Karpas-422 (cell line): ENCODE data around the gene NRG3. TPM values are rescaled to one million over a fixed set of nuclear protein-coding genes. Genes with fewer than 3 reads are reported as not detected.
"Not testable (repeated sequence)": the region's sequence is repeated elsewhere in the genome, so short reads cannot be mapped to it uniquely, and the experiment has no call there.

Source experiments
- DNase-seq: peaks from one replicate; pipeline ENCODE4 v3.0.0-alpha.2; 2015
- H2AFZ ChIP-seq: fragments of 200-600 bp; sonication (generic); 2 replicates; pipeline ENCODE4 v1.6.1; 2014; ENCODE audit warnings: antibody characterized with exemption, low read length, mixed read lengths
- H3K27ac ChIP-seq: fragments of 200-600 bp; sonication (generic); 2 replicates; pipeline ENCODE4 v1.5.1; 2014; ENCODE audit warnings: mild to moderate bottlenecking, low read length, moderate library complexity
- H3K27me3 ChIP-seq: fragments of 200-600 bp; sonication (generic); 2 replicates; pipeline ENCODE4 v1.6.1; 2014; ENCODE audit warnings: low read length, mixed read lengths
- H3K36me3 ChIP-seq: fragments of 200-600 bp; sonication (generic); 2 replicates; pipeline ENCODE4 v1.6.1; 2014; ENCODE audit warnings: low read length, mixed read lengths; ENCODE audit not compliant: insufficient read depth
- H3K4me1 ChIP-seq: fragments of 200-600 bp; sonication (generic); 2 replicates; pipeline ENCODE4 v1.6.1; 2014; ENCODE audit warnings: mild to moderate bottlenecking, low read length, mixed read lengths
- H3K4me2 ChIP-seq: fragments of 200-600 bp; sonication (generic); 2 replicates; pipeline ENCODE4 v1.6.1; 2014; ENCODE audit warnings: low read length, low read depth, mild to moderate bottlenecking; ENCODE audit not compliant: poor library complexity, severe bottlenecking
- H3K4me3 ChIP-seq: fragments of 200-600 bp; sonication (generic); 2 replicates; pipeline ENCODE4 v1.5.1; 2014; ENCODE audit warnings: mild to moderate bottlenecking, antibody characterized with exemption, low read length, mixed read lengths
- H3K79me2 ChIP-seq: fragments of 200-600 bp; sonication (generic); 2 replicates; pipeline ENCODE4 v1.6.1; 2014; ENCODE audit warnings: mild to moderate bottlenecking, low read length, mixed read lengths
- H3K9ac ChIP-seq: fragments of 200-600 bp; sonication (generic); 2 replicates; pipeline ENCODE4 v1.6.0; 2014; ENCODE audit warnings: low read length
- H3K9me2 ChIP-seq: fragments of 200-600 bp; sonication (generic), shearing (Covaris generic); replicated peaks from 2 replicates; pipeline ENCODE4 v1.6.0; 2014; ENCODE audit warnings: mild to moderate bottlenecking, low read length, moderate library complexity; ENCODE audit not compliant: insufficient read depth
- H3K9me3 ChIP-seq: fragments of 300-700, 200-600 bp; sonication (generic); 2 replicates; pipeline ENCODE4 v1.6.1; 2014; ENCODE audit warnings: low read length, mixed read lengths
- H4K20me1 ChIP-seq: fragments of 200-600 bp; sonication (generic); 2 replicates; pipeline ENCODE4 v1.6.1; 2014; ENCODE audit warnings: mild to moderate bottlenecking, antibody characterized with exemption, low read length, low read depth; ENCODE audit not compliant: insufficient read depth
- total RNA-seq: library from RNA; depleted of rRNA; stranded (reverse); fragments of >200 nt; shearing (Covaris generic); gene quantifications from 2 replicates; pipeline ENCODE4 v1.2.3, GENCODE V29; 2014; ENCODE audit warnings: low replicate concordance

Gene NRG3
- total RNA-seq, 1 experiment from 2014 or later: not detected

DNA sequence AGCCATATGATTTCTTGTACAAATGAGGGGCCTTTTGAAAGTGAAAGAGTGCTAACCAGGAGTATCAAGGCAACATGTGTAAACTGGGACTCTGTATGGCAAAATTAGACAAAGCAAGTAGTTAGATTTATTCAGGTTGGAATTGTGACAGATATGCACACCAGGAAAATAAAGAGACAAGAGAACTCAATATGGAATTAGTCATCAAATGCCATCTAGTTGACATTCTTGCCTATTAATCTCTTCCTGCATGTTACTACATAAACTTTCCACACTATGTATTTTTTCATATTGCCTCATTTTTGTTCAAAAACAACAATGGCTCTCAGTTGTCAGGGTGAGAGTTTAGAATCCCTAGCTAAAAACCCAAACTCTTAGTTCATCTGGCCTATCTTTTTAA, 799.0 kb downstream of the NRG3 start:
- no peak for DNase-seq
- no peak overlapping the region for H2AFZ ChIP-seq
- H3K4me1 ChIP-seq: no peaks in the 10 kb centered on the region

DNA sequence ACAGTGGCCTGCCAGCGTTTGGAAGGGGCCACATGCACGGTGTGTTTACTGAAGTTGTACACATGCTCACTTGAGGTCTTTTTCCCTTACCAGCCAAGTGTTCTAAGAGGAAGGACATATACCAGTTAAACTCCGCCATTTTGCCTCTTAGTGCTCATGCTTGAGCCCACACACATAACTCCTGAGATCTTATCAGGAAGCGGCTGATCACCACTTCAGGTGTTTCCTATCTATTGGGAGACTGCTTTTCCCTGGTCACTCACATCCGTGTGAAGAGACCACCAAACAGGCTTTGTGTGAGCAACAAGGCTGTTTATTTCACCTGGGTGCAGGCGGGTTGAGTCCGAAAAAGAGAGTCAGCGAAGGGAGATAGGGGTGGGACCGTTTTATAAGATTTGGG, 802.9 kb downstream of the NRG3 start:
- H3K9me3 ChIP-seq, H3K4me1 ChIP-seq, H3K9me2 ChIP-seq, H2AFZ ChIP-seq, H3K27ac ChIP-seq, H3K27me3 ChIP-seq, DNase-seq, H3K36me3 ChIP-seq, H4K20me1 ChIP-seq, H3K79me2 ChIP-seq, H3K4me2 ChIP-seq, H3K4me3 ChIP-seq, H3K9ac ChIP-seq: not testable (repeated sequence)

More for the DNA sequence above, 799.0 kb downstream of the NRG3 start:
- no peak overlapping the region for H3K27ac ChIP-seq
- H3K4me2 ChIP-seq: no peak overlapping the region
- H3K79me2 ChIP-seq: no peaks in the 10 kb centered on the region
- no peaks in the 10 kb centered on the region for H3K36me3 ChIP-seq
- H3K9me3 ChIP-seq: no peaks in the 10 kb centered on the region
- no peaks in the 10 kb centered on the region for H3K9me2 ChIP-seq
- no peak overlapping the region for H3K4me3 ChIP-seq
- H4K20me1 ChIP-seq: no peaks in the 10 kb centered on the region
- no peaks in the 10 kb centered on the region for H3K27me3 ChIP-seq
- H3K9ac ChIP-seq: no peak overlapping the region

GRCh38 chr10:82678451-82678850, 803.5 kb downstream of the NRG3 start:
- DNase-seq, H4K20me1 ChIP-seq, H3K36me3 ChIP-seq, H3K79me2 ChIP-seq, H3K4me3 ChIP-seq, H3K27me3 ChIP-seq, H3K27ac ChIP-seq, H3K9me2 ChIP-seq, H3K4me1 ChIP-seq, H3K4me2 ChIP-seq, H3K9me3 ChIP-seq, H3K9ac ChIP-seq, H2AFZ ChIP-seq: not testable (repeated sequence)

GRCh38 chr10:82680608-82681007, 805.6 kb downstream of the NRG3 start:
- H3K9me3 ChIP-seq: no peaks in the 10 kb centered on the region
- no peak overlapping the region for H3K4me2 ChIP-seq
- no peaks in the 10 kb centered on the region for H3K27me3 ChIP-seq
- H4K20me1 ChIP-seq: no peaks in the 10 kb centered on the region
- no peak overlapping the region for H2AFZ ChIP-seq
- H3K4me1 ChIP-seq: no peaks in the 10 kb centered on the region
- DNase-seq: no peak
- no peaks in the 10 kb centered on the region for H3K36me3 ChIP-seq
- H3K9ac ChIP-seq: no peak overlapping the region
- no peak overlapping the region for H3K27ac ChIP-seq
- H3K4me3 ChIP-seq: no peak overlapping the region
- H3K79me2 ChIP-seq: no peaks in the 10 kb centered on the region
- no peaks in the 10 kb centered on the region for H3K9me2 ChIP-seq

- no peak overlapping the region for H3K27ac ChIP-seq
- H3K4me3 ChIP-seq: no peak overlapping the region
- H3K36me3 ChIP-seq: no peaks in the 10 kb centered on the region
- no peaks in the 10 kb centered on the region for H3K27me3 ChIP-seq
- H3K9me3 ChIP-seq: no peaks in the 10 kb centered on the region
- DNase-seq: no peak
- no peaks in the 10 kb centered on the region for H3K9me2 ChIP-seq
- H2AFZ ChIP-seq: no peak overlapping the region
- no peak overlapping the region for H3K9ac ChIP-seq
- H4K20me1 ChIP-seq: no peaks in the 10 kb centered on the region
- H3K4me2 ChIP-seq: no peak overlapping the region
- H3K4me1 ChIP-seq: no peaks in the 10 kb centered on the region
- no peaks in the 10 kb centered on the region for H3K79me2 ChIP-seq
These were observed 809.0 kb downstream of the NRG3 start for GRCh38 chr10:82683945-82684344.

GRCh38 chr10:82685087-82685486, 810.1 kb downstream of the NRG3 start:
- no peak for DNase-seq
- no peaks in the 10 kb centered on the region for H3K79me2 ChIP-seq
- H3K4me2 ChIP-seq: no peak overlapping the region
- no peaks in the 10 kb centered on the region for H3K27me3 ChIP-seq
- H3K9me2 ChIP-seq: no peaks in the 10 kb centered on the region
- H3K9ac ChIP-seq: no peak overlapping the region
- no peak overlapping the region for H3K27ac ChIP-seq
- no peaks in the 10 kb centered on the region for H4K20me1 ChIP-seq
- H3K9me3 ChIP-seq: no peaks in the 10 kb centered on the region
- no peaks in the 10 kb centered on the region for H3K36me3 ChIP-seq
- H3K4me1 ChIP-seq: no peaks in the 10 kb centered on the region
- no peak overlapping the region for H2AFZ ChIP-seq
- no peak overlapping the region for H3K4me3 ChIP-seq

DNA sequence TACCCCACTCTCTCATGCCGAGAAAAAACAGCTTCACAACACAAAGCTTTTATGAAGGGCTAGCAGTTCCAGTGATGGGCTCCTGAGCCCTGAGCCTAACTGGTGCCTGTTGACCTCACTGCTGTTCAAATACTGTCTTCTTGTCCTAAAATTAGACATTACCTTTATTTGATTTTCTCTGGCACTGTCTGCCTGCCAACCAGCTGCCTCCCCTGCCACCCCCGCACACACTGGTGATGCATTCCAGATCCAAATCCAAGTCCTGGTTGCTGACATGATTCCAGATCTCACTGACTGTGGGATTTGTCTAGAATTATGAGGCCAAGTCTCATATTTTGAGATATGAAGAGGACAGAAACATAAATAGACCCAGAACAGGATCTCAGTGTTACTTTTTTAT, 816.2 kb downstream of the NRG3 start:
- no peaks in the 10 kb centered on the region for H3K36me3 ChIP-seq
- no peak for DNase-seq
- no peak overlapping the region for H3K9ac ChIP-seq
- H3K4me1 ChIP-seq: no peaks in the 10 kb centered on the region
- no peaks in the 10 kb centered on the region for H3K9me2 ChIP-seq
- H3K79me2 ChIP-seq: no peaks in the 10 kb centered on the region
- no peak overlapping the region for H3K4me3 ChIP-seq
- no peaks in the 10 kb centered on the region for H3K9me3 ChIP-seq
- H3K27me3 ChIP-seq: no peaks in the 10 kb centered on the region
- H2AFZ ChIP-seq: no peak overlapping the region
- no peak overlapping the region for H3K27ac ChIP-seq
- no peaks in the 10 kb centered on the region for H4K20me1 ChIP-seq
- H3K4me2 ChIP-seq: no peak overlapping the region

DNA sequence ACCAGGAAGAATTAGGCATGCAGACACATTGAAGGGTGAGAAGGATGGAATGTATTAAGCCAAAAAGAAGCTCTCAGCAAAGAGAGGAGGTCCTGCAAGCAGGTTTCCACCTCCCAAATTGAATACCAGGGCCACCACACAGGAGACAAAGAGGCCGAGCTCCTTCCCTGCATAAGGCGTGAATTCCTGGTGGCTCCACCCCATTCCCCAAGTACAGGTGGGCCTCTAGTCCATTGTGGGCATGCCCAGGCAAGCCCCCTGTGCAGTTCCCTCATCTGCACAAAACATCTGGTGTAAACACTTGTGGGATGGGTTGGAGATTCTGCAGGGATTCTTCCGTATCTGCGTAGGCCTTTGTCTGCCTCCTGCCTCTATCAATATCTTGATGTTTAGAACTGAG, 817.5 kb downstream of the NRG3 start:
- no peak overlapping the region for H3K4me2 ChIP-seq
- H3K4me3 ChIP-seq: no peak overlapping the region
- no peaks in the 10 kb centered on the region for H3K4me1 ChIP-seq
- DNase-seq: no peak
- no peak overlapping the region for H2AFZ ChIP-seq
- H3K9me3 ChIP-seq: no peaks in the 10 kb centered on the region
- H3K27ac ChIP-seq: no peak overlapping the region
- no peak overlapping the region for H3K9ac ChIP-seq
- no peaks in the 10 kb centered on the region for H3K36me3 ChIP-seq
- no peaks in the 10 kb centered on the region for H3K9me2 ChIP-seq
- no peaks in the 10 kb centered on the region for H3K79me2 ChIP-seq
- H4K20me1 ChIP-seq: no peaks in the 10 kb centered on the region
- H3K27me3 ChIP-seq: no peaks in the 10 kb centered on the region

GRCh38 chr10:82721831-82722230, 846.8 kb downstream of the NRG3 start:
- no peaks in the 10 kb centered on the region for H3K36me3 ChIP-seq

More at GRCh38 chr10:82721831-82722230, 846.8 kb downstream of the NRG3 start:
- DNase-seq: no peak
- Histone ChIP-seq H3K9ac (no peak overlapping the region), H2AFZ (no peak overlapping the region), H3K4me2 (no peak overlapping the region), H3K4me3 (no peak overlapping the region), H3K9me3 (no peaks in the 10 kb centered on the region), H3K79me2 (no peaks in the 10 kb centered on the region), H3K9me2 (no peaks in the 10 kb centered on the region), H3K27me3 (no peaks in the 10 kb centered on the region), H4K20me1 (no peaks in the 10 kb centered on the region), H3K27ac (no peak overlapping the region), H3K4me1 (no peaks in the 10 kb centered on the region)
